ENCODE data around the gene ST8SIA5.

DNA sequence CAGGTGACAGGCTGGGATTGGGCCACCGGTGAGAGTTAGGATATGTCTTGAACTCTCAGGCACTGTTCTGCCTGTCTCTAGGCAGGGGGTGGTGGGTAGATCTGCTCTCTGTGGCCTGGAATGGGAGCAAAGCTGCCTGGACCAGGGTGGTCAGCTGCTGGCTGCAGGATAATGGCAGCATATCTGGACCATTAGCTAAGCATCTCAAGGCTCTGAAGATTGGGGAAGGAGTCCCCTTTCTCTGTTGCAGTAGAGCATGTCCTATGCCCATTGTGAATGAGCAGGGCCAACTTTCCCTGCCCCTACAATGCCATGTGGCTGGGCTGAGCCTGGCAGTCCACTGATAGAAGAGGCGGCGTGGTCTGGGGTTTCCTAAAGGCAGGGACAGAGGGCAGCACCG is 134.4 kb downstream of the ST8SIA5 start:
- TF ChIP-seq, protein P1, sequence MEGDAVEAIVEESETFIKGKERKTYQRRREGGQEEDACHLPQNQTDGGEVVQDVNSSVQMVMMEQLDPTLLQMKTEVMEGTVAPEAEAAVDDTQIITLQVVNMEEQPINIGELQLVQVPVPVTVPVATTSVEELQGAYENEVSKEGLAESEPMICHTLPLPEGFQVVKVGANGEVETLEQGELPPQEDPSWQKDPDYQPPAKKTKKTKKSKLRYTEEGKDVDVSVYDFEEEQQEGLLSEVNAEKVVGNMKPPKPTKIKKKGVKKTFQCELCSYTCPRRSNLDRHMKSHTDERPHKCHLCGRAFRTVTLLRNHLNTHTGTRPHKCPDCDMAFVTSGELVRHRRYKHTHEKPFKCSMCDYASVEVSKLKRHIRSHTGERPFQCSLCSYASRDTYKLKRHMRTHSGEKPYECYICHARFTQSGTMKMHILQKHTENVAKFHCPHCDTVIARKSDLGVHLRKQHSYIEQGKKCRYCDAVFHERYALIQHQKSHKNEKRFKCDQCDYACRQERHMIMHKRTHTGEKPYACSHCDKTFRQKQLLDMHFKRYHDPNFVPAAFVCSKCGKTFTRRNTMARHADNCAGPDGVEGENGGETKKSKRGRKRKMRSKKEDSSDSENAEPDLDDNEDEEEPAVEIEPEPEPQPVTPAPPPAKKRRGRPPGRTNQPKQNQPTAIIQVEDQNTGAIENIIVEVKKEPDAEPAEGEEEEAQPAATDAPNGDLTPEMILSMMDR (conservative IDR thresholded peaks at IDR 0.05), result no peak
- TF ChIP-seq EZH2 (IDR thresholded peaks at IDR 0.05; ENCODE audit: low read depth), result no peak

Measured in PC-9 (cell line).